Brain microvascular endothelial cell (primary cell): ENCODE data around the gene C12orf42.
"Not testable (repeated sequence)": the region's sequence is repeated elsewhere in the genome, so short reads cannot be mapped to it uniquely, and the experiment has no call there.

Source experiments
- DNase-seq: peaks from one replicate; pipeline ENCODE4 v3.0.0-alpha.2; 2020
- H3K27ac ChIP-seq: fragments of 250-450 bp; sonication (Bioruptor Pico); 2 replicates; pipeline ENCODE4 v1.5.1; 2020; ENCODE audit warnings: mild to moderate bottlenecking, moderate library complexity
- H3K27me3 ChIP-seq: fragments of 250-450 bp; sonication (Bioruptor Pico); replicated peaks from 2 replicates; pipeline ENCODE4 v1.5.1; 2020; ENCODE audit warnings: mild to moderate bottlenecking
- H3K36me3 ChIP-seq: fragments of 250-450 bp; sonication (Bioruptor Pico); replicated peaks from 2 replicates; pipeline ENCODE4 v1.5.1; 2020; ENCODE audit warnings: mild to moderate bottlenecking
- H3K4me3 ChIP-seq: 2 replicates; pipeline ENCODE4 v1.5.1; 2011; ENCODE audit warnings: low read depth, mild to moderate bottlenecking, control low read depth, low read length, moderate library complexity
- in situ Hi-C: cut with HindIII; loops from 2 replicates; pipeline ENCODE4 v1.10.0; 2017; ENCODE audit warnings: low sequenced_read_pairs, low pct_ligation_motif_present
- TF ChIP-seq, protein P1 (sequence below): IDR thresholded peaks from 2 replicates; pipeline ENCODE4 v1.5.1; 2011; ENCODE audit warnings: low read depth, mild to moderate bottlenecking, moderate library complexity, low read length, control low read depth, inconsistent platforms; ENCODE audit errors: missing control alignments

The C12orf42 gene

DNA sequence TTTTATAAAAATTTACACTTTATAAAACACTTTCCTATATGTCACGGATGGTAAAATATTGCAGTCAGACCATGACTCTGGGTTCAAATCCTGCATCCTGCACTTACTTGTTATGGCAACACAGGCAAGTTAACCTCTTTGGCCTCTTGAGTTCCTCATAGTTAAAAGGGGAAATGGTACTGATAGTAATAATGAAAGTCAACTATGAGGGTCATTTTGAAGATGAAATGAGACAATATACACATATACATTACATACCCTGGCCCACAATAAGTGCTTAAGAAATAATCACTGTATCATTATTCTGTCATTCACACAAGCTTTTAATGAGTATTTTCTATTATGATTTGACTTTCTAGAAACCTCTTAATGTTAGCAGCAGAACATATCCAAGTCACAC, 64.4 kb downstream of the C12orf42 start:
- Histone ChIP-seq H3K36me3 (no peaks in the 10 kb centered on the region), H3K27ac (no peak overlapping the region), H3K4me3 (no peak overlapping the region), H3K27me3 (no peaks in the 10 kb centered on the region)
- DNase-seq = no peak
- in situ Hi-C loops = no loop called here
- TF ChIP-seq, protein P1, sequence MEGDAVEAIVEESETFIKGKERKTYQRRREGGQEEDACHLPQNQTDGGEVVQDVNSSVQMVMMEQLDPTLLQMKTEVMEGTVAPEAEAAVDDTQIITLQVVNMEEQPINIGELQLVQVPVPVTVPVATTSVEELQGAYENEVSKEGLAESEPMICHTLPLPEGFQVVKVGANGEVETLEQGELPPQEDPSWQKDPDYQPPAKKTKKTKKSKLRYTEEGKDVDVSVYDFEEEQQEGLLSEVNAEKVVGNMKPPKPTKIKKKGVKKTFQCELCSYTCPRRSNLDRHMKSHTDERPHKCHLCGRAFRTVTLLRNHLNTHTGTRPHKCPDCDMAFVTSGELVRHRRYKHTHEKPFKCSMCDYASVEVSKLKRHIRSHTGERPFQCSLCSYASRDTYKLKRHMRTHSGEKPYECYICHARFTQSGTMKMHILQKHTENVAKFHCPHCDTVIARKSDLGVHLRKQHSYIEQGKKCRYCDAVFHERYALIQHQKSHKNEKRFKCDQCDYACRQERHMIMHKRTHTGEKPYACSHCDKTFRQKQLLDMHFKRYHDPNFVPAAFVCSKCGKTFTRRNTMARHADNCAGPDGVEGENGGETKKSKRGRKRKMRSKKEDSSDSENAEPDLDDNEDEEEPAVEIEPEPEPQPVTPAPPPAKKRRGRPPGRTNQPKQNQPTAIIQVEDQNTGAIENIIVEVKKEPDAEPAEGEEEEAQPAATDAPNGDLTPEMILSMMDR = no peak

DNA sequence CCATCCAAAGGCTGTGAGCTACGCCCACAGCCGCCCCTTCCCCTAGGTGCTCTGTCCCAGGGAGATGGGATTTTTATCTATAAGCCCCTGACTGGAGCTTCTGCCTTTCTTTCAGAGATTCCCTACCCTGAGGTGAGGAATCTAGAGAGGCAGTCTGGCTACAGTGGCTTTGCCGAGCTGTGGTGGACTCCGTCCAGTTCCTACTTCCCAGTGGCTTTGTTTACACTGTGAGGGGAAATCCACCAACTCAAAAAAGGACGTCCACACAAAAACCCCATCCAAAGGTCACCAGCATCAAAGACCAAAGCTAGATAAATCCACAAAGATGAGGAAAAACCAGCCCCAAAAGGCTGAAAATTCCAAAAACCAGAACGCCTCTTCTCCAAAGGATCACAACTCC, 70.1 kb downstream of the C12orf42 start:
- H3K36me3 ChIP-seq, H3K27me3 ChIP-seq, H3K27ac ChIP-seq, DNase-seq, in situ Hi-C loops, H3K4me3 ChIP-seq: not testable (repeated sequence)

DNA sequence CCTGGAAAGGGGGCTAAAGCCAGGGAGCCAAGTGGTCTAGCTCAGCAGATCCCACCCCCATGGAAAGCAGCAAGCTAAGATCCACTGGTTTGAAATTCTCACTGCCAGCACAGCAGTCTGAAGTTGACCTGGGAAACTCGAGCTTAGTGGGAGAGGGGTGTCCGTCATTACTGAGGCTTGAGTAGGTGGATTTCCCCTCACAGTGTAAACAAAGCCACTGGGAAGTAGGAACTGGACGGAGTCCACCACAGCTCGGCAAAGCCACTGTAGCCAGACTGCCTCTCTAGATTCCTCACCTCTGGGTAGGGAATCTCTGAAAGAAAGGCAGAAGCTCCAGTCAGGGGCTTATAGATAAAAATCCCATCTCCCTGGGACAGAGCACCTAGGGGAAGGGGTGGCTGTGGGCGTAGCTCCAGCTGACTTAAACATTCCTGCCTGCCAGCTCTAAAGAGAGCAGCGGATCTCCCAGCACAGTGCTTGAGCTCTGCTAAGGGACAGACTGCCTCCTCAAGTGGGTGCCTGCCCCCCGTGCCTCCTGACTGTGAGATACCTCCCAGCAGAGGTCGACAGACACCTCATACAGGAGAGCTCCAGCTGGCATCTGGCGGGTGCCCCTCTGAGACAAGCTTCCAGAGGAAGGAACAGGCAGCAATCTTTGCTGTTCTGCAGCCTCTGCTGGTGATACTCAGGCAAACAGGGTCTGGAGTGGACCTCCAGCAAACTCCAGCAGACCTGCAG, 70.8 kb downstream of the C12orf42 start:
- DNase-seq, in situ Hi-C loops, H3K27ac ChIP-seq, H3K36me3 ChIP-seq, H3K4me3 ChIP-seq, H3K27me3 ChIP-seq: not testable (repeated sequence)

DNA sequence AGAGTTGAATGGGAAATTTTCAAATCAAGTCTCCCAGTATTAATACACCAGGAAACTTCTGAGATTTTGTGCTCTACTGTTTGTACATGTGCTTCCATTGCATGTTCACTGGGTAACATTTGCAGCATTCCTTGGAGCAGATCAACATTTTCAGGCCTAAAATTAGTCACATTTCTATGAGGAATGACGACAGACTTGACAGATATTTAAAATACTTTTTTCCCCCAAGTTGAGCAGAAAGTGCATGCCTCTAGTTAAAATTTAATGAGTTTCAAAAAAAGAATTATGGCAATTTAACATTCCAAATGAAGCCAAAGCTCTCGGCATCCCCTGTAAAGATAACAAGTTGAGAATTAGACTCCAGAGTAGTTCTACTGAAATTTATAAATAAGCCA, 72.3 kb downstream of the C12orf42 start:
- H3K36me3 ChIP-seq = no peaks in the 10 kb centered on the region
- TF ChIP-seq, protein P1 = no peak
- DNase-seq = no peak
- H3K4me3 ChIP-seq = no peak overlapping the region
- H3K27me3 ChIP-seq = no peaks in the 10 kb centered on the region
- no peak overlapping the region for H3K27ac ChIP-seq
- in situ Hi-C loops = no loop called here

DNA sequence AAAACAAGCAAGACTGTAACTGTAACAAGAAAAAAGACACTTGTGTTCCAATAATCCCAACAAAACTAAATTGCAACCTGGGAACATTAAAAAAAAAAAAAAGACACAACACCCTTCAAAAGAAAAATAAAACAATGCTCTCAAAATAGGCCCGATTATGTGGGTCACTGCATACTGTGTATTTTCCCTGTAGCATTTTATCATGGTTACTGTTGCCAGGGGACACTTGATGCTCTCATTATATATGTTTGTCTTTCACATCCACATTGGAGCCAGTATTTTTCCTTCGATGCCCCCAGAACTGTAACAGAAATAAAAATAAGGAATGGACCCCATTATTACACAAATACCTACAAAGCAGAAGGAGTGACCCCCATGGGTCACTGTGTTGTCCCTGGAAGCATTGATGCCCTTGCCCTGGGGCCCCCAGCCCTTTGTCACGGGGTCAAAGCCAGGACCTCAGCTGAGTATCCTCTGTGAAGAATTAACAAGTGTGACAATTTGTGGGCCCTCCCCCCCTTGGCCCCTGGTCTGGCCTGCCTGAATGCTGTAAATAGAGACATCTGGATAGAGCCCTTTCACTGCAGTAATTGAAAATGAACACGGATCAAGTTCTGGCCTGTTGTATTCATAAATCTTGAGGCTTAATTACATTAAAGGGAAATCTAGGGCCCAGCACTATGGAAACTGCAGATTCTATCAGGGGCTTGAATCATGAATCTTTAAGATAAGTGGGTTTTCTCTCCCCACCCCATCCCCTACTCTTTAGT, 72.8 kb downstream of the C12orf42 start:
- in situ Hi-C loops = no loop called here
- DNase-seq = no peak
- H3K27ac ChIP-seq = no peak overlapping the region
- H3K27me3 ChIP-seq = no peaks in the 10 kb centered on the region
- H3K36me3 ChIP-seq = no peaks in the 10 kb centered on the region
- TF ChIP-seq, protein P1 = no peak
- no peak overlapping the region for H3K4me3 ChIP-seq

DNA sequence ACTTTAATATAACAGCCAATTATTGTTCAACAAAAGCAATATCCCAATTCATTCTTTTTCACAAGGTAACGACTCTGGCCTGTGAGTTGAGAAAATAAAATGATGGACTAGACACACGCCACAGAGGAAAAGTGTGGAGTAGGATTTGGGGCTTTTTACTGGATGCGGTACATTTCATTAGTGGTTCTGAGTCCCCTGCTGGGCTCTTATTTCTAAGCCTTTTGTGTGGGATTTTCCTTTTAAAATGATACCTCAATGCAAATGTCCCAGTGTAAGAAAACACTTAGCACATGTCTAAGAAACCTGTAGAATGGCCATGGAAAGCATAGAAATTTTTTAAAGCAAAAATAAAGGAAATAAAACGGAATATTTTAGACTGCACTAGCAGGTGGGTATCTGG, 73.4 kb downstream of the C12orf42 start:
- DNase-seq = no peak
- no peaks in the 10 kb centered on the region for H3K36me3 ChIP-seq
- no peak overlapping the region for H3K4me3 ChIP-seq
- TF ChIP-seq, protein P1 = no peak
- no peaks in the 10 kb centered on the region for H3K27me3 ChIP-seq
- in situ Hi-C loops = no loop called here
- no peak overlapping the region for H3K27ac ChIP-seq
